ENCODE data around the gene GLT8D1.
"Not testable (repeated sequence)": the region's sequence is repeated elsewhere in the genome, so short reads cannot be mapped to it uniquely, and the experiment has no call there.

The GLT8D1 gene

GRCh38 chr3:52731590-52731989 lies 26.0 kb upstream of the GLT8D1 start:
- Histone ChIP-seq H3K27ac (no peak overlapping the region), H3K4me2 (ENCODE audit: low read length) (no peak overlapping the region), H3K9ac (no peak overlapping the region), H3K9me3 (ENCODE audit: control insufficient read depth, low read length) (no peaks in the 10 kb centered on the region), H3K4me3 (ENCODE audit: low read depth, low read length) (no peak overlapping the region), H2AFZ (no peak overlapping the region), H3K79me2 (peaks cover 2% of the 10 kb centered on the region), H3K27me3 (ENCODE audit: control insufficient read depth, insufficient read depth, low read length) (no peaks in the 10 kb centered on the region), H3K4me1 (no peaks in the 10 kb centered on the region), H3K36me3 (ENCODE audit: control insufficient read depth, insufficient read depth, low read length) (no peaks in the 10 kb centered on the region)
- TF ChIP-seq CTCF (IDR thresholded peaks at IDR 0.05): no peak

- Histone ChIP-seq H3K27ac (no peak overlapping the region), H3K27me3 (ENCODE audit: control insufficient read depth, insufficient read depth, low read length) (no peaks in the 10 kb centered on the region), H3K9ac (no peak overlapping the region), H3K4me1 (no peaks in the 10 kb centered on the region), H3K9me3 (ENCODE audit: control insufficient read depth, low read length) (no peaks in the 10 kb centered on the region), H2AFZ (no peak overlapping the region), H3K79me2 (peaks cover 2% of the 10 kb centered on the region), H3K36me3 (ENCODE audit: control insufficient read depth, insufficient read depth, low read length) (no peaks in the 10 kb centered on the region), H3K4me2 (ENCODE audit: low read length) (no peak overlapping the region), H3K4me3 (ENCODE audit: low read depth, low read length) (no peak overlapping the region)
- TF ChIP-seq CTCF (IDR thresholded peaks at IDR 0.05): no peak
These were observed 25.1 kb upstream of the GLT8D1 start for GRCh38 chr3:52730681-52731080.

GRCh38 chr3:52728753-52729152 lies 23.2 kb upstream of the GLT8D1 start:
- H3K4me2 ChIP-seq (ENCODE audit: low read length); H2AFZ ChIP-seq; H3K36me3 ChIP-seq (ENCODE audit: control insufficient read depth, insufficient read depth, low read length): not testable (repeated sequence)

GRCh38 chr3:52724511-52724910 lies 18.9 kb upstream of the GLT8D1 start:
- Histone ChIP-seq H3K9ac (no peak overlapping the region), H3K4me1 (peaks cover 6% of the 10 kb centered on the region), H2AFZ (no peak overlapping the region), H3K4me3 (ENCODE audit: low read depth, low read length) (no peak overlapping the region), H3K79me2 (peaks cover 2% of the 10 kb centered on the region), H3K9me3 (ENCODE audit: control insufficient read depth, low read length) (no peaks in the 10 kb centered on the region), H3K36me3 (ENCODE audit: control insufficient read depth, insufficient read depth, low read length) (no peaks in the 10 kb centered on the region), H3K4me2 (ENCODE audit: low read length) (no peak overlapping the region), H3K27ac (no peak overlapping the region), H3K27me3 (ENCODE audit: control insufficient read depth, insufficient read depth, low read length) (no peaks in the 10 kb centered on the region)
- no peak for TF ChIP-seq CTCF (IDR thresholded peaks at IDR 0.05)

More at GRCh38 chr3:52728753-52729152, 23.2 kb upstream of the GLT8D1 start:
- not testable (repeated sequence) for H3K27ac ChIP-seq; H3K4me1 ChIP-seq; H3K4me3 ChIP-seq (ENCODE audit: low read depth, low read length); H3K27me3 ChIP-seq (ENCODE audit: control insufficient read depth, insufficient read depth, low read length); H3K9ac ChIP-seq; H3K79me2 ChIP-seq; H3K9me3 ChIP-seq (ENCODE audit: control insufficient read depth, low read length)

GRCh38 chr3:52723935-52724334 lies 18.3 kb upstream of the GLT8D1 start:
- no peak overlapping the region for H3K4me3 ChIP-seq (ENCODE audit: low read depth, low read length)
- no peak for TF ChIP-seq CTCF (IDR thresholded peaks at IDR 0.05)
- H3K36me3 ChIP-seq (ENCODE audit: control insufficient read depth, insufficient read depth, low read length): no peaks in the 10 kb centered on the region

More at GRCh38 chr3:52723935-52724334, 18.3 kb upstream of the GLT8D1 start:
- no peaks in the 10 kb centered on the region for H3K9me3 ChIP-seq (ENCODE audit: control insufficient read depth, low read length)
- H3K79me2 ChIP-seq: peaks cover 5% of the 10 kb centered on the region
- H3K27me3 ChIP-seq (ENCODE audit: control insufficient read depth, insufficient read depth, low read length): no peaks in the 10 kb centered on the region
- H3K4me2 ChIP-seq (ENCODE audit: low read length): no peak overlapping the region
- no peak overlapping the region for H3K9ac ChIP-seq
- H2AFZ ChIP-seq: no peak overlapping the region
- peaks cover 6% of the 10 kb centered on the region for H3K4me1 ChIP-seq
- no peak overlapping the region for H3K27ac ChIP-seq

All from parathyroid adenoma (tissue), 2 donors.